Epidermal melanocyte (primary cell): ENCODE data around the gene ZNF2.
"Not testable (repeated sequence)": the region's sequence is repeated elsewhere in the genome, so short reads cannot be mapped to it uniquely, and the experiment has no call there.

Source experiments
- DNase-seq: peaks from one replicate; pipeline ENCODE4 v3.0.0; 2011; ENCODE audit warnings: low spot score; ENCODE audit not compliant: insufficient read length

Gene ZNF2

DNA sequence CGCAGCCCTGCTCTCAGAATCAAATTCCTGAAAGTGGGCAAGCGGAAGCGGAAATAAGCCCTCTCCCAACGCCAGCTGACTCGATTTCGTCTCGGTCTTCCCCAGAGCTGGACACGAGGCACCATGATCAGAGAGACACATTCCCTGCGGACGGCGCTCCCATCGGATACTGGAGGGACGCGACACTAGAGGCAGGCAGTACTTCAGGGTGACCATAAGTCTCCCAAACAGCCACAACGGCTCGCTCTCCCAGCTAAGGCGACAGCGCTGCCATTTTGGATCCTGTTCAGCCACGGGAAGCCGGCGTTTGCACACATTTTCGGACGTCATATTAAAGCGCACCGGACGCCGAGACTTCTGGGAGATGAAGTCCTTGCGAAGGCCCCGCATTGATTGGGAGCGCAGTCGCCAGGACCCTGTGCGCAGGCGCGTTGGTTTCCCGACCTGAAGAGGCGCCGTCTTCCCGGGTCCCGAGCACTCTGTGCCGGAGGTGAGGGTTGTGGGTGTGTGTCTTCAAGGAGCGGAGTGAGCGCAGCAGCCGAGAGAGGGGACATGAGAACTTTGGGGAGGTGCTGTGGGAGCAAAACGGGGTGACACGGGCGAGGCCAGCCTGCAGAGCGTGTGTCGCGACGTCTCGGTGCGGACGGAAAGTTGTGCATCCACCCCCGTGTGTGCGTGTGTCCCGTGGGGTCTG is at the start of gene ZNF2:
TSS of gene ZNF2 (plus strand) at position 439 of the 694 bp plus-strand sequence. CDS start 10,418 bp downstream, outside the sequence.
- DNase-seq: peak; percentile 99

GRCh38 chr2:95121093-95121406 is 44.6 kb upstream of the ZNF2 start:
- DNase-seq: no peak

- DNase-seq: peak; percentile 90
Observed at GRCh38 chr2:95121407-95122196, 44.0 kb upstream of the ZNF2 start, which contains the start of gene MRPS5. TSS of gene MRPS5 (minus strand) at chr2:95121808. CDS start at chr2:95121791, 17 bp downstream.

DNA sequence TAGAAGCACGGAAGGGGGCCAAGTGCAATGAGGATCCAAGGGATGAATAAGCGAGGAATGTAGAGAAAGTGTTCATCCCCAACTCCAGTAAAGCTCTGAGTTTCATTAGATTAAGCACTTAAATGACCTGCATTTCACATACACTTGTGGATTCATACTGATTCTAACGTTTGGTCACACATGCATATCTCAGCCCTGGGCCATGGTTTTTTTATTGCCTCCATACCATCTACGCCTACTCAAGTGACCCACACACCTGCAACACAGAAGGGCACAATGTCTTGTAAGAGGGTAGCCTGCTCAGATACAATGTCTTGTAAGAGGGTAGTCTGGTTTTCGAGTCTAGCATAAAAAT is 43.4 kb upstream of the ZNF2 start:
- DNase-seq: no peak

- no peak for DNase-seq
Observed at GRCh38 chr2:95138702-95139101, 26.9 kb upstream of the ZNF2 start.

DNA sequence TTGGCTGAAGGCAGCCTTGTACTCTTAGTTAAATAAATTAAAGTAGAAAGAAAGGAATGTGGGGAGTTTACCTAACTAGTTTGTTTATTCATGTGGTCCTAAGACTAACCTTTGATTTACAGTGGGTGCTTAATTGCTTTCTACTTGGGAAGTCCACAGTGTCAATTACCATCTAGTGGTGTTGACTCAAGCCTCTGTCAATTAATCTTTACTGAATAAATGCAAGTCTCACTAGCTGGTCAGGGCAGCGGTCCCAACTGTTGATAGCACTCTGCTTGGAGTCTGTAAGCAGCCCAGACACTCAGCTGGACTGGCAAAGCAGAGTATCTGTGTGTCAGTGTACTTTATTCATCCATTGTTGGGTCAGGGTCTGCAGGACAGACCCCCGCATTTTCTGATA is 21.8 kb upstream of the ZNF2 start:
- DNase-seq: no peak

DNA sequence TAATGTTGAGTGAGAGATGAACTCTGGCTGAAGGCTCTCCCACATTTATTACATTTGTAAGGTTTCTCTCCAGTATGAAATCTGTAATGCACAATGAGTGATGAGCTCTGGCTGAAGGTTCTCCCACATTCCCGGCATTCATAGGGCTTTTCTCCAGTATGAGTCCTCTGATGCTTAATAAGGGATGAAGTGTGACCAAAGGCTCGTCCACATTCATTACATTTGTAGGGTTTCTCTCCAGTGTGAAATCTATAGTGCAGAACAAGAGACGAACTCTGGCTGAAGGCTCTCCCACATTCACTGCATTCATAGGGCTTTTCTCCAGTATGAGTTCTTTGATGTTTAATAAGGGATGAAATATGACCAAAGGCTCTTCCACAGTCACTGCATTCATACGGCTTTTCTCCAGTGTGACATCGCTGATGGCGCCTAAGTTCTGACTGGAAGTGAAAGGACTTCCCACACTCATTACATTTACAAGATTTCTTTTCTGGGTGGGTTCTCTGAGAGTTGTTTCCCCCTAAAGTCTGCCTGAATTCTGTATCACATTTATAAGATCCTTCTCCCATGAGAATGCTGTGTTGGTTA is 16.1 kb upstream of the ZNF2 start:
- DNase-seq: no peak

- no peak for DNase-seq
Observed at GRCh38 chr2:95158441-95158840, 7.2 kb upstream of the ZNF2 start.

- peak; percentile 23 for DNase-seq
Observed at GRCh38 chr2:95158891-95159619, 6.6 kb upstream of the ZNF2 start.

GRCh38 chr2:95159690-95160449 is 5.7 kb upstream of the ZNF2 start, which contains the start of gene ZNF514:
TSS of gene ZNF514 (minus strand) at chr2:95159848. CDS start at chr2:95153253, 6,595 bp downstream.
- DNase-seq: peak; percentile 55

DNA sequence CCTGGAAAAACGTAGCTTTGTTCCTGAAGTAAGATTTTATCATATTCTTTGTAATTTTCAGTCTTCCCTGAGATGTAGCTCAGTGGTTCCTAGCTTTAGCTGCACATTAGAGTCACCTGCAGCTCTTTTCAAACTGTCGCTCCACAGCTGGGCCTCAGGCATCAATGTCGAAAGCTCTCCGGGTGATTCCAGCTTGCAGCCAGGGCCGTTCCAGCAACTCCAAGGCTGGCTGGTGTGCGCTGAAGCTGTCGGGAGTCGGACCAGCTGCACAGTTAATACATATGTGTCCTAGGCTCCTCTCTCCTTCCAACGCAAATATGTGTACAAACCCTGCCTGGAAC is 609 bp upstream of the ZNF2 start:
- DNase-seq: no peak

GRCh38 chr2:95166065-95166763 is 605 bp downstream of the ZNF2 start:
- no peak for DNase-seq

DNA sequence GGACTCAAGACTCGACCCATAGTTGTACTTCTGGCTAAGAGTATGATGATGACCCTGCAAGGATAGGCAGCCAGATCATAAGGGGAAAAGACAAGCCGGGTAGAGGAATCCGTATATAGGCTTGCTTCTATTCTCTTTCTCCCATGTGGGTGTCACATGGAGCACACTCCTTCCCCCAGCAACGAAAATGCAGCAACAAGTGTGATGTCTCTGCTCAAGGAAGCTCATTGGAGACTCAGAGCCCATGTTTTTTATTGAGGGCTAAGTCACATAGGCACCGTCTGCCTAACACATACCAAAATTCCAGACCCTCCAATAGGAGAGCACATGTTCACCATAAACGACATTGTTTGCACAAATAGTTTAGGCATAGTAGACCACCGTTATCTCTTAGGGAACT is 6.3 kb downstream of the ZNF2 start:
- no peak for DNase-seq

DNA sequence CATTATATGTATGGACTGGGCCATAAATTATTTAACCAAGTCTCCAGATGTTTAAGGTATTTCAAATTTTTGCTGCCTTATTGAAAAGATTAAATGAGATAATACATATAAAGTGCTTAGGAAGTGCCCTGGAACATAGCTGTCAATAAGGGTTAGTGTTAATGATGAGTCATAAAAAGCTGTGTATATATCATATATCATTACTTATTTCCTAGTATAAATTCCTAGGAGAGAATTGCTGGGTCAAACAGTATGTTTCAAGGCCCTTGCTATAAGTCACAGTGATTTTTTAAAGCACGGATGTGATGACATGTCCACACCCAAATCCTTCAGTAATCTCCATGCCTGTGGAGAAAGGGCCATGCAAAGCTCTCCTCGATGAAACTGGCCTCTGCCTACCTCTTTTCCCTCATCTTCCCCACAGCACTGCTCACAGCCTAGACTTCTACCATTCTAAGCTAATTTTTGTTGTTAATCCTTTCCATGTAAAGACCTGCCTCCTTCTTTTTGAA is 8.5 kb downstream of the ZNF2 start:
- no peak for DNase-seq

DNA sequence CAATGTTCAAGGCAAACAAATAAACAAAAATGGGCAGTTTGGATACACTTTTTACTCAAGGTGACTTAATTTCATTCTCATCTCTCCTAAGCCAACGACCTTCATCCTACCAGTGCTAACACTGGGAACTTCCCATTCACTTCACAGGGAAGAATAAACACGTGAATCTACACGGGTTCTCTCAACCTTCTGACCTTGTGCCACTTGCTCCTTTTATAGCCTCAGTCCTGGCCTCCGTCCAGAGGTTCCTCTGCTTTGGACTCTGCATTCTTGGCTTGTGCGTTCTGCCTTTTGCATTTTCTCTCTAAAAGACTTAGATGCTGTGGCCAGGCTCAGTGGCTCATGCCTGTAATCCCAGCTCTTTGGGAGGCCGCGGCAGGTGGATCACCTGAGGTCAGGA is 13.8 kb downstream of the ZNF2 start:
- DNase-seq: no peak

GRCh38 chr2:95181774-95182173 is 16.2 kb downstream of the ZNF2 start:
- DNase-seq: no peak

GRCh38 chr2:95185197-95185596 is 19.6 kb downstream of the ZNF2 start:
- no peak for DNase-seq

GRCh38 chr2:95185973-95186372 is 20.4 kb downstream of the ZNF2 start:
- no peak for DNase-seq

- not testable (repeated sequence) for DNase-seq
Observed at GRCh38 chr2:95192956-95193355, 27.3 kb downstream of the ZNF2 start.

DNA sequence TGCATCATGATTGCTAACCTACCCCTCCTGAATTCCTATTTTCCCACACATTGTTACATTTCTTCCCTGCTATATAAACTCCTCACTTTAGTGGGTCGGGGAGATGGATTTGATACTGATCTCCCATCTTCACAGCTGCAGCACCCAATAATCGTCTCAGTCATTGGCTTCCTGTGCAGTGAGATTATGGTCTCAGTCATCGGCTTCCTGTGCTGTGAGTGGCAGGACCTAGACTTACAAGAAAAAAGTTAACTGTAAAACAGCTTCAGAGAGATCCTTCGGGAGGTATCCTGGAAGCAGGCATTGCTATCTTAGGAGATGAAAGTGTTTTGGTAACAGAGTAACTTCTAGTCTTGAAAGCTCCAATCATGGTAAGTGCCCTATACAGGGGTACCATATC is 38.3 kb downstream of the ZNF2 start:
- DNase-seq: no peak
